MCF 10A (cell line): Measurements from ENCODE around the gene HMOX1. TPM values are rescaled to one million over a fixed set of nuclear protein-coding genes. Genes with fewer than 3 reads are reported as not detected.

Experiments
- BruUV-seq: library from RNA; stranded (reverse); fragments of 400-500 nt; replicated peaks from 2 replicates; lab custom pipeline; 2021; lab: Mats Ljungman, UMichigan
- CTCF ChIA-PET: fragments of 300-600 bp; sonication (Branson Sonifier 250); formaldehyde crosslinking; extraction: SDS; loops from one replicate; lab custom pipeline; 2021; ENCODE audit warnings: antibody characterized with exemption, inconsistent platforms; lab: Yijun Ruan, JAX
- POLR2A ChIA-PET: fragments of 300-600, 350-650 bp; sonication (Branson Sonifier 250); formaldehyde crosslinking; extraction: SDS; loops from one replicate; lab custom pipeline; 2020; ENCODE audit warnings: antibody characterized with exemption, inconsistent platforms; lab: Yijun Ruan, JAX
- DNase-seq: peaks from one replicate; pipeline ENCODE4 v3.0.0-alpha.2; 2018; ENCODE audit not compliant: unreplicated experiment
- H3K27ac Mint-ChIP-seq: one replicate; pipeline ENCODE4 v1.8.0; 2022; ENCODE audit warnings: mild to moderate bottlenecking, low read depth, mixed read lengths; ENCODE audit not compliant: unreplicated experiment
- H3K27me3 Mint-ChIP-seq: one replicate; pipeline ENCODE4 v1.8.0; 2022; ENCODE audit warnings: mixed read lengths; ENCODE audit not compliant: insufficient read depth, unreplicated experiment
- H3K36me3 Mint-ChIP-seq: one replicate; pipeline ENCODE4 v1.8.0; 2022; ENCODE audit warnings: mild to moderate bottlenecking, moderate library complexity, mixed read lengths; ENCODE audit not compliant: insufficient read depth, unreplicated experiment
- H3K4me1 Mint-ChIP-seq: one replicate; pipeline ENCODE4 v1.8.0; 2022; ENCODE audit warnings: mixed read lengths; ENCODE audit not compliant: insufficient read depth, unreplicated experiment
- H3K4me3 Mint-ChIP-seq: one replicate; pipeline ENCODE4 v1.8.0; 2022; ENCODE audit warnings: mild to moderate bottlenecking, moderate library complexity, mixed read lengths; ENCODE audit not compliant: unreplicated experiment
- H3K9me3 Mint-ChIP-seq: one replicate; pipeline ENCODE4 v1.8.0; 2022; ENCODE audit warnings: mixed read lengths; ENCODE audit not compliant: unreplicated experiment
- CTCF ChIP-seq: fragments of 200-600 bp; IDR thresholded peaks from one replicate; pipeline ENCODE4 v1.8.0; 2022; ENCODE audit warnings: antibody characterized with exemption, mild to moderate bottlenecking; ENCODE audit not compliant: unreplicated experiment
- intact Hi-C: fragments of 100-400 bp; cut with micrococcal nuclease; formaldehyde crosslinking; loops from 2 replicates; pipeline ENCODE4 v1.14.1; 2022
- total RNA-seq: library from RNA; stranded (reverse); gene quantifications from 2 replicates; pipeline ENCODE4 v1.2.3, GENCODE V29; 2022

Gene HMOX1
- total RNA-seq, 1 experiment from 2014 or later = 1.9 TPM

GRCh38 chr22:35439365-35439717 lies 58.4 kb downstream of the HMOX1 start:
- TF ChIP-seq CTCF = no peak
- H3K27me3 Mint-ChIP-seq = no peaks in the 10 kb centered on the region
- no TSS peak for BruUV-seq
- no peak for DNase-seq
- peaks cover 13% of the 10 kb centered on the region for H3K4me1 Mint-ChIP-seq
- peaks cover 4% of the 10 kb centered on the region for H3K36me3 Mint-ChIP-seq
- H3K4me3 Mint-ChIP-seq = no peak overlapping the region
- H3K9me3 Mint-ChIP-seq = peaks cover 15% of the 10 kb centered on the region
- POLR2A ChIA-PET = no interaction called here
- intact Hi-C loops = no loop called here
- CTCF ChIA-PET = no interaction called here
- H3K27ac Mint-ChIP-seq = no peak overlapping the region

GRCh38 chr22:35440129-35440528 lies 59.2 kb downstream of the HMOX1 start:
- Mint-ChIP-seq H3K36me3 (no peaks in the 10 kb centered on the region), H3K9me3 (peaks cover 15% of the 10 kb centered on the region), H3K4me3 (no peak overlapping the region), H3K4me1 (peaks cover 13% of the 10 kb centered on the region), H3K27ac (no peak overlapping the region), H3K27me3 (no peaks in the 10 kb centered on the region)
- no peak for DNase-seq
- ChIA-PET CTCF (no interaction called here), POLR2A (no interaction called here)
- intact Hi-C loops = no loop called here
- no TSS peak for BruUV-seq
- no peak for TF ChIP-seq CTCF

- POLR2A ChIA-PET = no interaction called here
- no TSS peak for BruUV-seq
- Mint-ChIP-seq H3K4me3 (no peak overlapping the region), H3K4me1 (peaks cover 21% of the 10 kb centered on the region), H3K27me3 (no peaks in the 10 kb centered on the region), H3K36me3 (no peaks in the 10 kb centered on the region), H3K27ac (no peak overlapping the region), H3K9me3 (peaks cover 15% of the 10 kb centered on the region)
- TF ChIP-seq CTCF = no peak
- CTCF ChIA-PET = interaction anchor here (0.7 to 1.4 kb wide), 3 partner anchors 9 to 653 kb away, joined by 3 to 7 read pairs (median 4); no protein-coding TSS in a partner anchor
- no peak for DNase-seq
- intact Hi-C loops = no loop called here
Measured at GRCh38 chr22:35441489-35442100, 60.7 kb downstream of the HMOX1 start.

GRCh38 chr22:35442471-35442870 lies 61.6 kb downstream of the HMOX1 start:
- Mint-ChIP-seq H3K4me3 (no peak overlapping the region), H3K4me1 (peaks cover 26% of the 10 kb centered on the region), H3K9me3 (peaks cover 15% of the 10 kb centered on the region), H3K27ac (no peak overlapping the region), H3K36me3 (no peaks in the 10 kb centered on the region), H3K27me3 (no peaks in the 10 kb centered on the region)
- intact Hi-C loops = no loop called here
- no peak for DNase-seq
- ChIA-PET POLR2A (interaction anchor here (0.7 kb wide), 1 partner anchor 8 kb away, joined by 3 read pairs; no protein-coding TSS in a partner anchor), CTCF (interaction anchor here (1.4 kb wide), 1 partner anchor 140 kb away, joined by 7 read pairs; no protein-coding TSS in a partner anchor)
- BruUV-seq = no TSS peak
- TF ChIP-seq CTCF = no peak
